Measurements from ENCODE around the gene TCF7L2.

- TF ChIP-seq CTCF (IDR thresholded peaks at IDR 0.05) (no peak), POLR2A (IDR thresholded peaks at IDR 0.05) (no peak)
These were observed 153.2 kb downstream of the TCF7L2 start for GRCh38 chr10:113103131-113103840.
